HCT116 (cell line): ENCODE data around the gene ZBTB7C. TPM values are rescaled to one million over a fixed set of nuclear protein-coding genes. Genes with fewer than 3 reads are reported as not detected.

Experiments
- total RNA-seq: library from RNA; stranded (reverse); gene quantifications from one replicate; pipeline ENCODE4 v1.2.1, GENCODE V29; 2021; ENCODE audit not compliant: unreplicated experiment

Gene ZBTB7C
- total RNA-seq, 1 experiment from 2014 or later = 0.37 TPM

Other genes starting within 250 kb of the ZBTB7C start
- 19.7 TPM for gene CTIF, start 129.6 kb upstream of the ZBTB7C start, total RNA-seq